BE2C (cell line): ENCODE results near the gene SFMBT2. TPM values are rescaled to one million over a fixed set of nuclear protein-coding genes. Genes with fewer than 3 reads are reported as not detected.

Source experiments
- DNase-seq: peaks from one replicate; pipeline ENCODE4 v3.0.0-alpha.2; 2020
- H3K27me3 ChIP-seq: fragments of 250-450 bp; sonication (Bioruptor Pico); 2 replicates; pipeline ENCODE4 v1.5.1; 2020; ENCODE audit warnings: mild to moderate bottlenecking
- H3K36me3 ChIP-seq: fragments of 250-450 bp; sonication (Bioruptor Pico); 2 replicates; pipeline ENCODE4 v1.5.1; 2020; ENCODE audit warnings: mild to moderate bottlenecking
- H3K4me1 ChIP-seq: fragments of 250-450 bp; sonication (Bioruptor Pico); 2 replicates; pipeline ENCODE4 v1.5.1; 2020
- H3K4me3 ChIP-seq: 2 replicates; pipeline ENCODE4 v1.5.1; 2011; ENCODE audit warnings: low read depth, low read length
- H3K9me3 ChIP-seq: fragments of 250-450 bp; sonication (Bioruptor Pico); 2 replicates; pipeline ENCODE4 v1.5.1; 2020
- polyA plus RNA-seq: library from polyadenylated mRNA; unstranded; fragments of >200 nt; gene quantifications from one replicate; pipeline ENCODE4 v1.2.1, GENCODE V29; 2012; ENCODE audit warnings: low read depth, missing spikeins; ENCODE audit not compliant: insufficient read length, insufficient read depth
- TF ChIP-seq, protein P1 (sequence below): IDR thresholded peaks from 2 replicates; pipeline ENCODE4 v1.5.1; 2012; ENCODE audit warnings: mild to moderate bottlenecking, low read depth, low read length

The SFMBT2 gene
- 14.7 TPM for polyA plus RNA-seq

DNA sequence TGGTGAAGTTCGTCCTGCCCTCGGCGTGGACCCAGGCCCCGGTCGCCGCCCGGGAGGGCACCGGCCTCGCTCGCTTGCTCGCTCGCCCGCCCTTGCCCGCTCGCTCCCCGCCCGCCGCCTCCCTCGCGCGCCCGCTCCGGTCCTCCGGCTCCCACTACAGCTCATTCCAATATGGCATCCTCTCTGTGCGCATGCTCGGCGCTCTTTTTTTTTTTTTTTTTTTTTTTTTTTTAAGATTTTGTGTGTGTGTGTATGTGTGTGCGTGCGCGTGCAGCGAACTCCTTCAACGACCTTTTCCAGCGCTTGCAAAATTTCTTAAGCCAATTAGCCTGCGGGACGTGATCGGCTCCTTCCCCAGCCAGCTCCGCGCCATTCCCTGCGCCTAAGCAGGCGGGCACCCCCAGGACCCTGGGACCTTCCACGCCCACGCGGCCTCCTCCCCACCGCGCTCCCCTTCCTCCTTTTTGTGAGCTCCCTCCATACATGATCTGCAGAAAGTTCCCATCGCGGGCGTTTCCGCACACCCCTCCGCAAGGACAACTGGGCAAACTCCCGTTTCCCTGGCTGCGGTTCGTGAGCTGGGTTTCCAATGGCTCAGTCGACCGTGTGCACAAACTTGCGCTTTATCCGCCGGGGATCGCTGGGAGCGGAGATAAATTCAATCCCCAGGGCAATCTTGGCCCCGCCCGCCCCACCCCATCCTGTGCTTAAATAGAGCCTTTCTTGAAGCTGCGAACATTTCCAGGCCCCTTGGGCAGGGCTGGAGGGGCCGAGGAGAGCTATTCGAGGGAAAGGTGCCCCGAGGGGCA is at the start of gene SFMBT2:
TSS of gene SFMBT2 (minus strand) at position 173 of the 809 bp plus-strand sequence. CDS start 29,136 bp downstream, outside the sequence.
- H3K36me3 ChIP-seq, result no peaks in the 10 kb centered on the region
- H3K4me1 ChIP-seq, result no peaks in the 10 kb centered on the region; the same call in 1 of the 2 replicates
- TF ChIP-seq, protein P1, sequence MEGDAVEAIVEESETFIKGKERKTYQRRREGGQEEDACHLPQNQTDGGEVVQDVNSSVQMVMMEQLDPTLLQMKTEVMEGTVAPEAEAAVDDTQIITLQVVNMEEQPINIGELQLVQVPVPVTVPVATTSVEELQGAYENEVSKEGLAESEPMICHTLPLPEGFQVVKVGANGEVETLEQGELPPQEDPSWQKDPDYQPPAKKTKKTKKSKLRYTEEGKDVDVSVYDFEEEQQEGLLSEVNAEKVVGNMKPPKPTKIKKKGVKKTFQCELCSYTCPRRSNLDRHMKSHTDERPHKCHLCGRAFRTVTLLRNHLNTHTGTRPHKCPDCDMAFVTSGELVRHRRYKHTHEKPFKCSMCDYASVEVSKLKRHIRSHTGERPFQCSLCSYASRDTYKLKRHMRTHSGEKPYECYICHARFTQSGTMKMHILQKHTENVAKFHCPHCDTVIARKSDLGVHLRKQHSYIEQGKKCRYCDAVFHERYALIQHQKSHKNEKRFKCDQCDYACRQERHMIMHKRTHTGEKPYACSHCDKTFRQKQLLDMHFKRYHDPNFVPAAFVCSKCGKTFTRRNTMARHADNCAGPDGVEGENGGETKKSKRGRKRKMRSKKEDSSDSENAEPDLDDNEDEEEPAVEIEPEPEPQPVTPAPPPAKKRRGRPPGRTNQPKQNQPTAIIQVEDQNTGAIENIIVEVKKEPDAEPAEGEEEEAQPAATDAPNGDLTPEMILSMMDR, result peak; percentile 12; the same call in 1 of the 2 replicates
- peaks cover 26% of the 10 kb centered on the region for H3K27me3 ChIP-seq
- H3K4me3 ChIP-seq, result peak within 1 kb of the TSS; percentile 91
- peak; percentile 64 for DNase-seq
- H3K9me3 ChIP-seq, result no peaks in the 10 kb centered on the region

DNA sequence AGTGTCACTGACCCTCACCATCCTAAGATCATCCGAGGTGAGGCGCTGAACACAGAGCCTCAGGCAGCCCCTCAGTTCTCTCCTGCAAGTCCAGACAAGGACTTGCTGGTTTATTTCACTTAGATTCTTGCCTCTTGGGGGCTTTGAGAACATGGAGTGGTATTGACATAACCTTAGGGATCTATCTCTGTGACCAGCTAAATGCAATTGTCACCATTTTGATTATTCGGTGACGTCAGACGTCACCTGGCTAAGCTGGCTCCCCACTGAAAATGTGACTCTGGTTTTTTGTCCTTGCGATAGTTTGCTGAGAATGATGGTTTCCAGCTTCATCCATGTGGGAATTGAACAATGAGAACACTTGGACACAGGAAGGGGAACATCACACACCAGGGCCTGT is 49.2 kb upstream of the SFMBT2 start:
- H3K36me3 ChIP-seq, result no peaks in the 10 kb centered on the region
- H3K9me3 ChIP-seq, result no peaks in the 10 kb centered on the region
- no peak overlapping the region for H3K4me3 ChIP-seq
- TF ChIP-seq, protein P1, result no peak
- H3K27me3 ChIP-seq, result peaks cover 15% of the 10 kb centered on the region
- no peak for DNase-seq
- no peaks in the 10 kb centered on the region for H3K4me1 ChIP-seq

DNA sequence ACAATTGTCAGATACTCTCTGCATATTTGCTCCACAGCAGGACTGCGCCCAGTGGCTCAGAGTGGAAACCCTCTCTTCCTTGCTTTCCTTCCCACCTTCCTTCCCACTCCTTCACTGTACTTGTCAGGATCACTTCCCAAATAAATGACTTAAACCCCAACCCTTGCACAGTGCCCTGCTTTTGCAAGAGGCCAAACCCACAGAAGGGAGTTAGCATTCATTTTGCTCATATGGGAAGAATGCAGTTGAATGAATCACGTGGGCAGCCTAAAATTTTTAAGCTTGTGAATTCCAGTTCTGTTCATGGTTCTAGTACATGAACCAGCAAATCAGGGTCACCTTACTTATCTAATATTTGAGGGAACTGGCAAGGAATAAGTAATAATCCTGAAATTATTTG is 47.7 kb upstream of the SFMBT2 start:
- H3K9me3 ChIP-seq, result no peaks in the 10 kb centered on the region
- TF ChIP-seq, protein P1, result no peak
- peaks cover 10% of the 10 kb centered on the region for H3K27me3 ChIP-seq
- H3K36me3 ChIP-seq, result no peaks in the 10 kb centered on the region
- H3K4me1 ChIP-seq, result no peaks in the 10 kb centered on the region
- H3K4me3 ChIP-seq, result no peak overlapping the region
- DNase-seq, result no peak

DNA sequence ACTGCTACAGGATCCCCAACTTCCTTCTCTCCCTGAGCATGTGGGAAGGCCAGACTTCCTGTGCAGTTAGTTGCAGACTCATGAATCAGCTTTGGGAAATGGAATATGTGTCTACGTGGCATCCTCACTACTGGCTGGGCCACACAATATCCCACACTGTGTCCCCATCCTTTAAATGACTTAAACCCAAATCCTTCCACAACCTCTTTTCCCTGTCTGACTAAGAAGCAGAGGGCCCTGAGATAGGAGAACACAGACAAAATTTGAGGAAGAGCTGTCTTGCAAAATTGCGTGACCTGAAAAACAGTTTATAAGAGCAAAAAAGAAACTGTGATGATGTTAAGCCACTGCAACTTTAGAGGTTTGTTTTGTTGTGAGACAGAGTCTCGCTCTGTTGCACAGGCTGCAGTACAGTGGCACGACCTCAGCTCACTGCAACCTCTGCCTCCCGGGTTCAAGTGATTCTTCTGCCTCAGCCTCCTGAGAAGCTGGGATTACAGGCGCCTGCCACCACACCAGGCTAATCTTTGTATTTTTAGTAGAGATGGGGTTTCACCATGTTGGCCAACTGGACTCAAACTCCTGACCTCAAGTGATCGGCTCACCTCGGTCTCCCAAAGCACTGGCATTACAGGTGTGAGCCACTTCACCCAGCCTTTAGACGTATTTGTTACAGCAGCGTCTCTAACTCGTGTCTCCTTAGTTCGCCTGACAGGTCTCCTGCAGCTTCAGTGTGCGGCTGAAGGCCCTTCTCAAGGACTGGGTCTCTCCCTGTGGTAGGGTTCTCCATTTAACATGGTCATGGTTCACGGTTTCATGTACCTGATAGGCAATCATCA is 46.9 kb upstream of the SFMBT2 start:
- Histone ChIP-seq H3K4me3 (no peak overlapping the region), H3K27me3 (peaks cover 3% of the 10 kb centered on the region), H3K36me3 (no peaks in the 10 kb centered on the region), H3K4me1 (no peaks in the 10 kb centered on the region), H3K9me3 (no peaks in the 10 kb centered on the region)
- DNase-seq, result no peak
- TF ChIP-seq, protein P1, result no peak

DNA sequence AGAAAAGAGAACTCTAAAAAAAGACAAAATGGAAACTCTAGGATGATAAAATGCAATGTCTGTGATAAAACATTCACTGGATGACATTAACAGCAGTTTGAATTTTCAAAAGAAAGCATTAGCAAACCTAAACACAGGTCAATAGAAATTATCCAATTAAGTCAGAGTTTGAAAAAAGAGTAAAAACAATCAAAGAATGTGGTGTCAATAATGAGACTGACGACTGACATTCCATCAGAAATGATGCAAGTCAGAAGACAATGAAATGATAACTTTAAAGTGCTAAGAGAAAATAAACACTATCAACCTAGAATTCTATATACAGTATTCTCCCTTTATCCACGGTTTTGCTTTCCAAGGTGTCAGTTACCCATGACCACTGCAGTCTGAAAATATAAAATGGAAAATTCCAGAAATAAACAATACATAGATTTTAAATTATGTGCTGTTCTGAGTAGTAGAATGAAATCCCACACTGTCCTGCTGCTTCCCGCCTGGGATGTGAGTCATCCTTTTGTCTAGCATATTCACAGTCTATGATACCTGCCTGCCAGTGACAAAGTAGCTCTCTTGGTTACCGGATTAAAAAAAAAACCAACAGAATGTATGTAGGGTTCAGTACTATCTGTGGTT is 38.3 kb upstream of the SFMBT2 start:
- Histone ChIP-seq H3K4me1 (no peaks in the 10 kb centered on the region), H3K27me3 (peaks cover 26% of the 10 kb centered on the region), H3K9me3 (no peaks in the 10 kb centered on the region), H3K36me3 (no peaks in the 10 kb centered on the region), H3K4me3 (no peak overlapping the region)
- no peak for DNase-seq
- TF ChIP-seq, protein P1, result no peak
